M059J (cell line): ENCODE data around the gene ERI3. TPM values are rescaled to one million over a fixed set of nuclear protein-coding genes. Genes with fewer than 3 reads are reported as not detected.

Experiments used
- DNase-seq: peaks from one replicate; pipeline ENCODE4 v3.0.0-alpha.2; 2012; ENCODE audit warnings: low read depth
- total RNA-seq: library from RNA; depleted of rRNA; stranded (reverse); fragments of >200 nt; shearing (Covaris generic); gene quantifications from 2 replicates; pipeline ENCODE4 v1.2.3, GENCODE V29; 2014

ERI3 gene
- total RNA-seq, 1 experiment from 2014 or later = 87.6 TPM

DNA sequence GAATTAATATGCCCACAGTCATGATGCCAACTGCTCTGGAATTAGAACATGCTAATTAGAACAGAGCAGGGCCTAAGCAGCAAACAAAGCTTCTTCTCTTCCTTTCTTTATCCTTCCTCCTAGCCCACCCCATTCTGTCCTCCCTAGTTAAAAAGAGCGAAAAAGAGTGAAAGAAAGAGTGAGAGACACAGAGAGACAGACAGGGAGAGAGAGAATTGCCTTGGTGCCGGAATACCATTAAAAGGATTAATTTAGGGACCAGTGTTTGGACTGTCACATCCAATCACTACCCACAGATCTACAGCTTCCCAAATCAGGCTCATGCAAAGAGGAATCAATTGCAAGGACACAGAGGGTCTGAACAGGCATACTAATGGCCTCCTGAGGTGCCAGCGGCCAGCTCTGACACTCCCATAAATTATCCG, 7.0 kb downstream of the ERI3 start:
- DNase-seq = no peak

GRCh38 chr1:44347280-44347679, 7.8 kb downstream of the ERI3 start:
- DNase-seq = no peak

DNA sequence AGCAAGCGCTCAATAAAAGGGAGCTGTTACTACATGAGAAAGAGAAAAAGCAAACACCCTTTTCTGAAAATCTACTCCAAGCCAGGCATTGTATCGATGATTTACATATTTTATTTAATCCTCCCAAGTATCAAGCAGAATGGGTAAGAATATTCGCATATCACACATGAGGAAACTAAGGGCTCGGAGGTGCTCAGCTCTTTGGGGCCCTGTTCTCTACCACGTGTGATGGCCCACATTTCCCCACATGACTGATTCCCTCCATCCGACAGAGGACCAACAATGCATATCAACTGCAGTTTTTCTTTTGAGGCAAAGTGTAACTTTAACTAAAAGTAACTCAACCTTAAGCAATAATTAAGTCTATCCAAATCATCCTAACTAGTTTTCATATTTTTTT, 8.2 kb downstream of the ERI3 start:
- no peak for DNase-seq

GRCh38 chr1:44346184-44346583, 8.9 kb downstream of the ERI3 start:
- DNase-seq = no peak

DNA sequence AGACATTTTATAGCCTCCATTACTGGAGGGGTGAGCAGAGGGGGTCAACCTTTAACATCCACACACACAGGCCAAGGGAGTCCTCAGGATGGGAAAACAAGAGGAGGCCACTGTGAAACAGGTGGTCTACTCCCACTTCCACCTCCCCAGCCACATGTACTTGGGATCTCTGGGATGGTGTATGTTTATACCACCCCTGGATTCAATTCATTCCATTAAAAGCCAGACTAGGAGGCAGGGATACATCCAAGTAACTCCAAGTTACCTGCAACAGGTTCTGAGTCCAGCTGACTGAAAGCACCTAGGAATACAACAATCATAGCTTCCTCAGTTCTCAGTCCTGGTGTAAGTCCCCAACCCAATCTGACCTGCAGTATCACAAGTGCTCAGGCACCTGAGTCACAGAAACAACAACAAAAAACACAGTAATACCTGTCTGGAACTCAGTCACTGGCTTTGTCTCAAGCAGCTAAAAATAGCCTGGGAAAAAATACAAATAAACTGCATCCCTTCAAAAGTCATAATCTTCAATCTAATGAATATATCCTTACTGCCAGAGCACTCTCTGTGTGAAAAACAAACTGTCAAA, 9.8 kb downstream of the ERI3 start:
- no peak for DNase-seq

DNA sequence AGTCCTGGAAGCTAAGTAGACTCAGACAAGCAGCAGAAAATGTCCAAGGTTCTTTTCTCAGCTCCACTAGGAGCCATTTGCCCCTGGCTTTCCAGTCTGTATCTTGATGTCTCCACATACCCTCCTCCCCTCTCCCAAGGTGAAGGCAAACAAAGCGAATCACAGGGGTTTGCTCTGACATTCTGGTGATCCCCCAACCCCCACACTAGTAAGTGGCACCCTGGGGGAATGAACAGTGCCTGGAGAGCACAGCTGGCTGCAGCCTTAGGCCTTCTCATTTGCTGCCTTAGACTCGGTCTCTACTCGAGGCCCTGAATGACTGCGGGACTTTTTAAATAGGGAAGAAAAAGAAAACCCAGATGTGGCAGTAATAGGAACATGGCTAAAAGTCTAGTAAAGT, 15.3 kb downstream of the ERI3 start:
- DNase-seq = no peak

GRCh38 chr1:44338136-44338535, 16.9 kb downstream of the ERI3 start:
- DNase-seq = no peak

DNA sequence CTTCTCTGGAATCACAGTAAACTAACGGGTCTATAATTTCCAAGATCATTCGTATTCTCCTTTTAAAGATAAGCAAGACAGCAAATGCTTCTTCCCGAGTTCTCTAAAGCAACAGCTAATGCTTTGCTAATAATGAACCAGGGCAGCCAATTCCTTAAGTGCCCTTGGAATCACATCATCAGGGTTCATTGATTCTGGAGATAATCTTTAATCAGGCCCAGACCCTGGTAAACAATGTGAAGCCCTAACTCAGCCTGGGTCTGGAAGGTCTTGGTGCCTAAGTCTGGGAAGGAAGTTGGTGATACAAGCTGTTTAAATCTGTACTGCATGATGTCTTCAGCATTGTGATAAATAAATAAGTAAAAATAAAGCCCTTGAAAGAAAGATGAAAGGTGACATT, 18.4 kb downstream of the ERI3 start:
- no peak for DNase-seq

GRCh38 chr1:44334968-44335367, 20.1 kb downstream of the ERI3 start:
- DNase-seq = no peak

DNA sequence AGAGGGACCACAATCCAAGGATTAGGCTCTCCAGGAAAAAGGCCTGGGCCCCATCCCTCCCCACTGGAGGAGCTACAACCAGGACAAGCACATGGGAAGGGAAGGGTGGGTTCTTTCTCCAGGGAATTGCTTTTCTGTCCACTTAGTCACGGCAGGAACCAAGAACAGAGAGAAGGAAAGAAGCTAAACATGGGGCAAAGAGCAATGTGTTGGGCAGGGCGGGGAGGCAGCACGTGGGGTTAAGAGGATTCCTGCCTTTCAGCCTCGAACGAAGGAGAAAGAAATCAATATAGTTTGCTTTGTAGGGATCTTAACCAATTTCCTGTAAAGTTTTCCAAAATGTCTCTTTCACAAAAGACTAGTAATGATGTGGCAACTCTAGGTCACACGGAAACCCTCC, 21.7 kb downstream of the ERI3 start:
- no peak for DNase-seq

DNA sequence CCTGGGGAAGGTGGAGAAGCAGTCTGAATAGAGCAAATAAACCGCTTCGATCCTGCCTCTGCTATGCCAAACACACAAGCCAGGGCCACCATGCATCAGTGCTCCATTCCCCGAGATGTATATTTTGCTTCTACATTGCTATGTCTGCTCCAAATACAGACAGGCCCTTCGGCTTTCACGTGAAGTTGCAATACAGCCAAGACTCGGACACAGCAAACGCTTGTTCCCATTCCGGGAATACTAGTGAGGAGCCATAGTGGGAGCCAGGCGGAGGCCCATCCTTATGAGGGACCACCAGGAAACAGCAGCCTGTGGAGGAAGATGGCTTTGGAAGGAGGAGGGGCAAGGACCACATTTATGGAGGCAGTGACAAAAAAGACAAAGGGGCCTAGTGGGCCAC, 22.6 kb downstream of the ERI3 start:
- DNase-seq = no peak

DNA sequence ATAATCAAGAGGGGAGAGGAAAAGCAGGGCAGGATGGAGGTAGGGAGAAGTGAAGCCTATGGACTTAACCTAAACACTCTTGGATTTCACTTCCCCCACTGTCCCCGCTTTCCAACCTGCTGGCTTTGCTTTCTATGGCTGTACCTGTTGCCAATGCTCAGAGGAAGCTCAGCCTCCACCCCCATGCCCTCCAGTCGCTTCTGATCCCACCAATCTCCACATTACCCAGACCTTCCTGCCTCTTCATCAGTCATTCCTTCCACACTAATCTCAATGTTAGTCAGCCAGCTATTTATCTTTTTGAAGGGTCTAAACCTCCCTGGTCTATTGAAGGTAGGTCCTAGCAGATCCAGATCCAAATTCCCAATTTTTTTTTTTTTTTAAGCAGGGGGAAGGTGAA, 24.1 kb downstream of the ERI3 start:
- no peak for DNase-seq

DNA sequence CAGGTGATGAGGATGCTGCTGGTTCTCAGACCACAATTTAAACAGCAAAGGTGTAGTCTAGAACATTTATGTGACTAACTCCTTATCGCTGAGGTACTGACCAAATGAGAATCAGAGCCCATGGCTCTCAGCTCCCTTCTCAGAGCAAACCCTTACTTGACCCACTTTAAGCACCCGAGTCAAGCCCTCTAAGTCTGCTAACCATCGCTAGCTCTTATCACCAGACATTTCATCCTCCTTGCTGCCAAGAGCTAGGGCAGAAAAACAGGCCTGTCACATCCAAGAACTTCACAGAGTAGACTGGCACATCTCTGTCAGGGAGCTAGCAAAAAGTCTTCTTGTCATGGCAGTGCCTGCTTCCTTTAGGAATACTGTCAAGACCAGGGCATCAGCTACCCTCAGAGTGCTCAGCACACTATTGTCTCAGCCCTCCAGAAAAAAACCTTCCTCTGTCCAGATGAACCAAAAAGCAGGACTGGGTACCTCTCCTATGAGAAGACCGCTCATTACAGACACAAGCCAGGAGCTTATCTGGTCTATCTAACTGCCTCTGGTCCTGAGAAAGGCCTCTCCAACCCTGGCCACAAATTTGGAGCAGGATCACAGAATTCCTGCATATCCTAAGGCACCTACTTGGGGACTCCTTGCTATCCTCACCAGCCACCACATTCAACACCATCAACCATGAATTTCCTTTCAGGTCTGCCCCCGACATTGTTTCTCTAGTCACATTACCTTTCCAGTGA, 26.2 kb downstream of the ERI3 start:
- DNase-seq = peak; percentile 29

DNA sequence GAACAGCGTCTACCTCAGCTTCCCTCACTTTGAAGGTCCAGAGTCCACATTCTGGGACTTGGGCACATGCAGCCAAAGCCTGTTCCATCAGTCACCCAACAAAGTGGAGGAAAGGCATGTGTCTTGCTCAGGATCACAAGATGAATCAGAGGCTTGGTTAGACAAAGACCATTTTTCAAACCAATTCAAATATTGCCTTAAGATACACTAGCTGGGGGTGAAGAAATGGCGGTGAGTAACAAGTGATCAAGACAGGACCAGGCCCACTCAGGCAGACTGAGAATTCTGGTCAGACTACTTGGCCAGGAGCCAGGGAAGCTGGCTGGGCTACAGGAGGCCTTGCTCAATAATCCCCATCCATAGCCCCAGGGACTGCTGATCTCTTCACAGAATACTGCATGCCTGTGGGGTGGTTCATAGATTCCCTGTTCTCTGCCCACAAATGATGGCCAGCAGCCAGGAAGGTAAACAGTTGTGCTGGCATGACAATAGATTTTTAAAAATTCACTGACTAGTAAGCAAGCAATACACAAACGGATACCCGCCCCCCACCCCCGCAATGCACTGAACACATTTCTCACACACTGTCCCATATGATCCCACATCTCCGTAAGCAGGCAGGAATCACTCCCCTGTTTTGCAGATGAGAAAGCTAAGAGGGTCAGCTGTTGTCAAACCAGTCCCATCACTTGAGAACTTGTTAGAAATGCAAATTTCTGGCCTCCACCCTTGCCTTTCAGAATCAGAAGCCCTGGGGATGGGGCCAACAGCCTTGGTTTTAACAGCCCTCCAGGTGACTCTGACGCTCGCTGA, 27.2 kb downstream of the ERI3 start:
- DNase-seq = peak; percentile 100

DNA sequence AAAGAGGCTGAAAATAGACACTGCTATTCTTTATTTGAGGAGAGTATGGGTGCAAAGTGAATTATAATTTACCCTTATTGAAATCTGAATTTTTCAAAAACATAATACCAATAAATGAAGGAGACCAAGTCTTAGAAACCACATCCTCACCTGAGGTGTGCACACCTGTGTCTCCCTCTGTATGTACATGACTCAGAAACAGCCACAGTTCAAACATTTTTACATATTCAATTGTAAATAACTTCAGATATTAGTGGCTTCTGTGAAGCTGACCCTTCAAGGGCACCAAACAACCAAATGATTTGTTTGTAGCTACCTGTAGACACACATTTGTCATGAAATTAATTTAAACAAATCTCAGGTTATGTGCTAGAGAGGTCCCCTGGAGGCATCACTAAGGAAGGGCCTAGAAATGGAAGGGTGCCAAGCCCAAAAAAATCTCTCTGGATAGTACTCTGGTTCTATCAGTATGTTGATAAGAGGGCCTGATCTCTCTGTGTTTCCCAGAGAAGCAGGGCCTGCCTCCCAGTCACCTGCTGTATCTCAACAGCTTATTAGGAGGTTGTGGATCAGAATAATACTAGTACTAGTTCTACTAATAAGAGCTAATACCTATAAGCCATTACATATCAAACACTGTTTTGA, 28.1 kb downstream of the ERI3 start:
- DNase-seq = peak; percentile 61

- DNase-seq = peak; percentile 73
Observed at GRCh38 chr1:44326024-44326701, 28.9 kb downstream of the ERI3 start.

DNA sequence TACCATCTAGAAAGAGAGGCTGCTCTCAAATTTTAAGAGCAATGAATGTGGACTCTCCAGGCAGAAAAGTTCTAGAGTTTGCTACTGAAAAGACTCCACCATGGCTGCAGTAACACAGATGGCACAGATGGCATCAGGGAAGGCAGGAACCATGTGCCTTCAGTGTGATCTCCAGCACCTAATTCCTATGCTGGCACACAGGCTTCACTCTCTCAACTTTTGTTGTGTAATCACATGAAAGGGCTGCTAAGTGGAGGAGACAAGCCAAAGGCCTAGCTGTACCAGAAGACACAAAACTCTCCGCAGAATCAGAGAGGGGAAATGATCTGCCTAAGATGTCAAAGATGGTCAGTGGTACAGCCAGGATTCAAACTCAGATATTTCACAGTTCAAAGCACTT, 31.1 kb downstream of the ERI3 start:
- no peak for DNase-seq

DNA sequence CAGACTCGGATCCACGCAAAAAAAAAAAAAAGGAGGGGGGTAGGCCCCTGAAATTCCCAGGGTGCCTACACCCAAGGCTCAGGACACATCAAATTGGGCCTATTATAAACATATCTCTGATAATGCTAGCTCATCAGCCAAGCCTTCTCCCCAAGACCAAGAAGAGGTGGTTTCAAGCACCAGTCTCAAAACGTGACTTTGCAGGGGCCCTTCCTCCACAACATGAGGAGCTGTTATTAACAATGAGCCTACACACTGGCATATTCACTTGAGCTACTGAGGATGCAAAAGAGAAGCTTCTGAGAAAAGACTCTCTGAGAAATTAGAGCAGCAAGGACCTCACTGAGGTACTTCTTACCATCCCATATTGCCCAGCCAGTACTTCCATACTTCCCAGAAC, 32.7 kb downstream of the ERI3 start:
- DNase-seq = no peak

DNA sequence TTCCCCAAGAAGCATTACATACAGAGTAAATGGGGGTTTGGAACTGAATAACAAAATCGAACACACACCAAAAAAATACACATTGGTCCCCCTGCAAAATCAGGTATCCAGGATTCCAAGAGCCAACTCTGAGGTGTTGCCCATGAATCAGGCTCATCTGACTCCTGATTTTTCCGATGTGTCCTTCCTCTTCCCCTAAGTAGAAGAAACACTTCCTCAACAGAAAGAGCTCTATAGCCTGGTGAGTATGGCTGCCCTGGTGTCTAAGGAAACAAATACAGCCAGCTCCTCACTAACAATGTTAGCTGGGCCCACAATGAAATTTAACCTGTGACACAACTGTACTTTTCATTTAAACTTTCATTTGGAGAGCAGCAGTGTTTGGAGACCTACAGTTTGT, 33.6 kb downstream of the ERI3 start:
- DNase-seq = no peak

DNA sequence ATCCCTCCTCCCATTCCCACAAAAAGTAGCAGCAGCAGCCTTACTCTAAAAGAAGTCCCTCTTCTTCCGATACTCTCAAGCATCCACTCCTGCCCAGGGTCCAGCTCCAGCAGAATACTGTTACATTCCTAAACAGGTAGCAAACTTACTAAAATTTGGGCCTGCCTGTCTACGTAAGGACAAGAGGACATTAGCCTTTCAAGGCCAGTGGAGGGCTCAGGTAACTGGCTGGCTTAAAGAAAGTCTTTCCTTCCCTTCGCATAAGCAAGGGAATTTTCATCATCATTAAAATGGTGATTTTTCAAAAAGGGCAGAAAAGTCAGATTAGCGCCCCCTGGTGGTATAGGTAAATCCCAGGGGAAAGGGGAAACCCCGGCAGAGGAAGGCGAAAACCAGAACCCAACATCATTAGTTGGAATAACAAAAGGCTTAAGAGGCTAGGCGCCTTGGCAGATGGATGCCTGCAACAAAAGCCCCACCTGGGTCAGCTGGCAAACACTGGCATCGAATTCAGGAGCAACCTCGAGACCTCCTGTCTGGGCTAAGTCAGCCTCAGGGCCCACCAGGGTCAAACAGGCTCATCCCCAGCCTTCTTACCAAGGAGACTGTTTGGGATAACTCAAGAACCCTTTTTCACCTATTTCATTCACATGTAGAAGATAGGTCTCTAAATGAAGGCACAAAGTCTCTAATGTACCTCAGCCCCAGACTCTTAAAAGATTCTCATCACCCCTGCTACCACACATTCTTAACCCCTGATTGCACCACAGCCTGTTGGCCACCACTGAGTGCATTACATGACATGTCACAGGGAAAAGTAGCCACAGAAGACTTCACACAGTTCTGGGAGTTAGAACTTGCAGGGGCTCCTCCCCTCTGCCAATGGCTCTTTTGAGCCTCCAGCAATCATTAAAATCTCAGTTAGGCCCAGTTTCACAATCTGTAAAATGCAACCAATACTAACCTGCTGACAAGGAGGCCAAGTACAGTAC, 36.7 kb downstream of the ERI3 start:
- peak; percentile 46 for DNase-seq
